Limb (tissue), 2 donors: Measurements from ENCODE around the gene AKT1.
A peak's percentile ranks its signal among the peaks of the same experiment; 100 is the strongest.
"Not testable (repeated sequence)": the region's sequence is repeated elsewhere in the genome, so short reads cannot be mapped to it uniquely, and the experiment has no call there.

Source experiments
- DNase-seq, 2 donors: peaks; one replicate each; pipeline ENCODE4 v3.0.0-alpha.2; 2016; ENCODE audit errors: extremely low spot score in 2 of 2

Gene AKT1

GRCh38 chr14:104753528-104754212 is 41.9 kb downstream of the AKT1 start:
- DNase-seq = no peak

GRCh38 chr14:104752735-104753527 is 42.6 kb downstream of the AKT1 start, which contains the start of gene SIVA1:
SIVA1 (plus strand) TSS chr14:104753147; CDS start chr14:104753202, 55 bp downstream.
- peak; percentile 99 to 100 for DNase-seq

DNA sequence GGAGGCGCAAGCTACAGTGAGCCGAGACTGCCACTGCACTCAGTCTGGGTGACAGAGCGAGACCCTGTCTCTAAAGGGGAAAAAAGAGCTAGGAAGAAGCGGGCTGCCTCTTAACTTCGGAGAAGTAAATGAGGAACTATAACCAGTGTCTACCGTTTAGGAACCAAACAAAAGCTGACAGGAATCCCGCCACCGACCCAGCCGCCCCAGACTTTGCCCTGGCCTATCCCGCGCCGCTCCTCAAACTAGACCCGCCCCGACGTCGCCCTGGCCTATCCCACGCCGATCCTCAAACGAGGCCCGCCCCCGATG is 43.2 kb downstream of the AKT1 start:
- no peak for DNase-seq

DNA sequence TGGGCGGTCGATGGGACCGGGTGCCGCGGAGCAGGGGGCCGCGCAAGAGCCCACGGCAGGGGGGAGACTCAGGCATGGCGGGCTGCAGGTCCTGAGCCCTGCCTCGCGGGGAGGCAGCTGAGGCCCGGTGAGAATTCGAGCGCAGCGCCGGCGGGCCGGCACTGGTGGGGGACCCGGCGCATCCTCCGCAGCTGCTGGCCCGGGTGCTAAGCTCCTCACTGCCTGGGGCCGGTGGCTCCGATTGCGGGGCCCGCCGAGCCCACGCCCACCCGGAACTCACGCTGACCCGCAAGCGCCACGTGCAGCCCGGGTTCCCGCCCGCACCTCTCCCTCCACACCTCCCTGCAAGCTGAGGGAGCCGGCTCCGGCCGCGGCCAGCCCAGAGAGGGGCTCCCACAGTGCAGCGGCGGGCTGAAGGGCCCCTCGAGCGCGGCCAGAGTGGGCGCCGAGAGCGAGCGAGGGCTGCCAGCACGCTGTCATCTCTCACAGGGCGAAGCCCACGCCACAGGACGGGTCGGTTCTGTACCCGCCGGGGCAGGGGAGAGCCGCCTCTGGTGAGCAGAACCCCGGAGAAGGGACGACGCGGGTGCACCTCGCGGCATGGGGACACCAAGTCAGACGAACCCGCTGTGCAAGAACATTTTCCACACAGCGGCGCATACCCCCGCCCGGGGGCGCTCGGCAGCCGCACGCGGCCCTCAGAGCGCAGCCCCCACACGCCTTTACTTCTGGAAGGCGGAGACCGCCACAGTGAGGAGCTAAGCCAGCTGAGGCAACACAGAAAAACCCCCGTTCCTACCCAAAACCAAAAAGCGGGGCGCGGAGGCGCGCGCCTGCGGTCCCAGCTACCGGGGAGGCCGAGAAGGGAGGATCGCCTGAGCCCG is 43.8 kb downstream of the AKT1 start:
- peak in 1 of 2 donors; percentile 51 for DNase-seq

DNA sequence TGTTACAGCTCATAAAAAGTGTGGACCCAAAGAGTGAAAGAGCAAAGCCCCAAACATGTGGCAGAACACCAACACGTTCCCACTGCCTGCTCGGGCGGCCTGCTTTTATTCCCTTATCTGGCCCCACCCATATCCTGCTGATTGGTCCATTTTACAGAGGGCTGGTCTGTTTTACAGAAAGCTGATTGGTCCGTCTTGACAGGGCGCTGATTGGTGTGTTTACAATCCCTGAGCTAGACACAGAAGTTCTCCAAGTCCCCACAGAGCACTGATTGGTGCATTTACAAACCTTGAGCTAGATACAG is 44.8 kb downstream of the AKT1 start:
- DNase-seq = not testable (repeated sequence)

DNA sequence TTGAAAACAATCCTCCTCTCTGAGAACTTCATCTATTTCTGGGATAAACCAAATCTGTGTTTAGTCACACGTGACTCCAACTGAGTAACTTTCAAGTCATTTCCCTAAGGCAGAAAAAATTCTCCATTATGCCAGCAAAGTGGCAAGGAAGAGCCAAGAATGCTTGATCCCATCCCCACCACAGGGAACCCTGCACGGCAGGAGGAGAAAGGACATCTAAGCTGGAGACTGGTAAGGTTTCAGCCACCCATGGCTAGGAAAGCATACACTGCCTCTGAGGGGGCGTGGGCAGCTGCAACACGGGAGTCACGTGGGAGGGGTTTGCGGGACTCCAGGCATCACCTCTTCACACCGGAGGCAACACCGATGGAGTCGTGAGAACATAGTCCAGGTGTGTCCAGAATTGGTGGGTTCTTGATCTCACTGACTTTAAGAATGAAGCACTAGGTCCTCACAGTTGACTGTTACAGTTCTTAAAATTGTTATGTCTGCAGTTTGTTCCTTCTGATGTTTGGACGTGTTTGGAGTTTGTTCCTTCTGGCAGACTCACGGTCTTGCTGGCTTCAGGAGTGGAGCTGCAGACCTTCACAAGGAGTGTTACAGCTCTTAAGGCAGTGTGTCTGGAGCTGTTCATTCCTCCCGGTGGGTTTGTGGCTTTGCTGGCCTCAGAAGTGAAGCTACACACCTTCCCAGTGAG is 45.3 kb downstream of the AKT1 start:
- no peak for DNase-seq

GRCh38 chr14:104749111-104749649 is 46.4 kb downstream of the AKT1 start:
- DNase-seq = no peak

DNA sequence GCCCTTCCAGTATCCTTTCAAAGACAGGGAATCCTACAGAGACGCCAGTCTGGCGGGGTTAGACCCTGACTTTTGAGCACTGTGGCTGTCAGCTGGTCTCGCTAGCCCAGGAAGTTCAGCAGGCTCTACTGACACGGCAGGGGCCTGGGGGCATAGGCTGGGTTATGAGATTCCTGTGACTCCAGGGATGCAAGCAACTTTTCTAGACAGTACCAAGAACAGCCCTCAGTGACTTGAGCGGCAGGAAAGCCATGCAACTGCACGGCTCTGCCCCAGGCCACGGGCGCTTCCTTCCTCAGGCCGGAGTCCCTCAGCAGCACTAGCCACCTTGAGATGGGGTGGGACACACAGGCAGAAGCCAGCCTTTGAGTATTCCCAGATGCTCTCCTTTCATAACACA is 47.7 kb downstream of the AKT1 start:
- no peak for DNase-seq

- DNase-seq = no peak
Observed at GRCh38 chr14:104746934-104747481, 48.5 kb downstream of the AKT1 start.

- DNase-seq = no peak
Observed at GRCh38 chr14:104746071-104746545, 49.4 kb downstream of the AKT1 start.

DNA sequence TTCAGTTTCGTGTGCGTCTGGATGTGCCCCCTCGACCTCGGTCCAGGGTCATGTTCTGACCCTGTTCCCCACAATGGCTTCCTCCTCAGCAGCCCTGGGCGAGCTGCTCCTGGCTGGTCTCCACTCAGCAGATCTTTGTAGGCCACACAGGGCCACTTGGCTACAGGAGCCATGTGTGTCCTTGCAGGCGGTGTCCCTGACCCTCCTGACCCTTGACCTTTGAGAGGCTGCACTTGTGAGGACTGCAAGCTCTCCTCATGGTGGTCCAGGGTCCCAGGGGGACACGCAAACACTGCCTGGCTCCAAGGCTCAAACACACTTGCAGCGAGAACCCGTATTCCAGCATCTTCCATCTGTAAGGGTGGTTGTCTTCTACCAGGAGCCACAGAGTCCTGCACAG is 50.1 kb downstream of the AKT1 start:
- DNase-seq = no peak

GRCh38 chr14:104744484-104744883 is 51.1 kb downstream of the AKT1 start:
- no peak for DNase-seq

- DNase-seq = no peak
Observed at GRCh38 chr14:104743461-104744380, 51.8 kb downstream of the AKT1 start.

DNA sequence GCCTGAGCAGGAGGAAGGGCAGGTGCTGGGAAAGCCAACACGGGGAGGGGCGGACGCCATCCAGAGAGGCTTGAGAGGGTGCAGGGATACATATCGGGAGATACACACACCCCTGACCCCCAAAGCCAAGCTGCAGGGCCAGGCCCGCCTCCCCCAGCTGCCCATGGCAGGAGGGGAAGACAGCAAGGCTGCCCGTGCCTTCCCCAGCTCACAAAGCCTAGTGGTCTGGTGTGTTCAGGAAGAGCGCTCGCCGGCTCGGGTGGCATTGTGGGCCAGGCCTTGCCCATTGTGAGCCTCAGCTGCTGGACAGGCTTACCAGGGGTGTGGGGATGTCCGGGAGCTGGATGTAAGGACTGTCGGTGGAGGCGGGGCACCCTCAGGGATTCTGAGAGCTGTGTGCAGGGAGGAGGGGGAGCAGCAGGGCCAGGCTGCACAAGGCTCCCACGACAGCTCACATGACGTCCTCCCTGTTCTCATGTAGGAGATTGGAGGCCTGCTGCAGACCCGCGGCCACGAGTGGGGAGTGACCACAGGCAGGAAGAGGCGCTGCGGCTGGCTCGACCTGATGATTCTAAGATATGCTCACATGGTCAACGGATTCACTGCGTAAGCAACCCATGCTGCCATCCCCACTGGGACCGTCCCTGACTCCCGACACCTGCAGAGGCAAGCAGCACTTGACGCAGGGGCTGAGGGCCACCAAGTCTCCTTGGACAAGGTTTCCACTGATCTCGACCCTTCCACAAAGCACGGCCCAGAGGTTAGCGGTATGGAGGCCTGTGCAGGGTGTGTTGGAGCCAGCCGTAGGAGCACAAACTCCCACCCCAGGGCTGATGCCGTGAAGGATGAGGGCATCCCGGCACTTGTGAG is 52.7 kb downstream of the AKT1 start:
- DNase-seq = no peak

DNA sequence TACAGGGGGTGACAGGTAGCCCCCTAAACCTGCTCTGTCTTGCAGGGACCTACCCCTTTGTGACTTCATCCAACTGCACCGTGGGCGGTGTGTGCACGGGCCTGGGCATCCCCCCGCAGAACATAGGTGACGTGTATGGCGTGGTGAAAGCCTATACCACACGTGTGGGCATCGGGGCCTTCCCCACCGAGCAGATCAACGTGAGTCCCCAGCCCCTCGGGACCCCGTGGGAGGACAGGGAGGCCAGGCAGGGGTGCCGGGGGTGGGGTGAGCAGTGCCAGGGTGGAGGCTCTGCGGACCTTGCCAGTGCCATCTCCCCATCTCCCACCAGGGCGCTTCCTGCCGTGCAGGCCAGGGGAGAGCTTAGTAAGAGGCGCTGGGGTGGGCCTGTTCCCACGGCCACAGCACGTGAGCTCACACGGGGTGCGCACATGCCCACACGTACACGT is 53.7 kb downstream of the AKT1 start:
- no peak for DNase-seq

DNA sequence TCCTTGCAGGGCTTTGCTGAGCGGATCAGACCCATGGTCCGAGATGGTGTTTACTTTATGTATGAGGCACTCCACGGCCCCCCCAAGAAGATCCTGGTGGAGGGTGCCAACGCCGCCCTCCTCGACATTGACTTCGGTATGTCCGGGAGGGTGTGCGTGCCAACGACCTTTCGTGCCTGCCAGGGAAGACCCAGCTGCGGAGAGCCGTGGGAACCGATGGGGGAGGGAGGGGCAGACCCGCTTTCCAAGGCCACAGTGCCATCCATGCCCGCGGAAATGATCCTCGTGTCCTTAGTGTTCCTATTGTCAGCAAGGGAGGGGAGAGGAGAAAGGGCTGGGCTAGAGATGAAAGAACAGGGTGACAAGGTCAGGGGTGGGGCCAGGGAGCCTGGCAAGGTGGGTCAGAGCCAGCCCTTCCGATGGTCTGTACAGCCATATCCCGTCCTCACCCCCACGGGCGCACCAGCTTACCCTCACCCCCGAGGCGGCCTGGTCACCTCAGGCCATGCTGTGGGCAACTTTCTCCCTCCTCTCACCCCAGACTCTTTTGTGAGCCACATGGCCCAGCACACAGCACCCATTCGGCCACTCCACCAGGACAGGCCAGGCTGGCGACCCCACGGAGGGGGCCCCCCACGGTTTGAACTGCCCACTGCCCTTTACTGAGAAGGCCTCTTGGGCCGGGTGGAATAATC is 54.3 kb downstream of the AKT1 start:
- DNase-seq = no peak

- DNase-seq = no peak
Observed at GRCh38 chr14:104739546-104740516, 55.7 kb downstream of the AKT1 start.
